HG02623 (cell line): ENCODE data around the gene IQCC.
"Not testable (repeated sequence)": the region's sequence is repeated elsewhere in the genome, so short reads cannot be mapped to it uniquely, and the experiment has no call there.

Source experiments
- ATAC-seq: cut with Tn5 transposase; IDR thresholded peaks from one replicate; pipeline ENCODE4 v1.9.1; 2021; ENCODE audit warnings: moderate library complexity; ENCODE audit not compliant: unreplicated experiment

The IQCC gene

GRCh38 chr1:32205401-32206370 lies at the start of gene IQCC:
Gene IQCC, plus strand, starts transcription at chr1:32205671. Its CDS starts 11 bp downstream, at chr1:32205682.
- ATAC-seq, result peak; percentile 54

DNA sequence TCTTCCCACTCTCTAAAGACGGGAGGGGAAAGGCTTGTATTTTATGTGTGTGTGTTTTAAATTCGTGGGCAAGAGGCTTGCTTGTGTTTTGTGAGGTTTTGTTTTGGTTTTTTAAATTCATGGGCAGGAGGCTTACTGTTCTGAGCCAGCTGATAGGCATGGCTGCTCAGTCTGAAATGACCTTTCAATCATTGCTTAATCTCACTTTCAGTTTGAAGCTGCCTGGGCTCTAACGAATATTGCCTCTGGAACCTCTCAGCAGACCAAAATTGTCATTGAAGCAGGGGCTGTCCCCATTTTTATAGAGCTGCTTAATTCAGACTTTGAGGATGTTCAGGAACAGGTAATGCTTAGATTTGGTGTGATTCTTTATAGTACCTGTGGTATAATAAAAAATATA lies 46.3 kb upstream of the IQCC start:
- no peak for ATAC-seq

DNA sequence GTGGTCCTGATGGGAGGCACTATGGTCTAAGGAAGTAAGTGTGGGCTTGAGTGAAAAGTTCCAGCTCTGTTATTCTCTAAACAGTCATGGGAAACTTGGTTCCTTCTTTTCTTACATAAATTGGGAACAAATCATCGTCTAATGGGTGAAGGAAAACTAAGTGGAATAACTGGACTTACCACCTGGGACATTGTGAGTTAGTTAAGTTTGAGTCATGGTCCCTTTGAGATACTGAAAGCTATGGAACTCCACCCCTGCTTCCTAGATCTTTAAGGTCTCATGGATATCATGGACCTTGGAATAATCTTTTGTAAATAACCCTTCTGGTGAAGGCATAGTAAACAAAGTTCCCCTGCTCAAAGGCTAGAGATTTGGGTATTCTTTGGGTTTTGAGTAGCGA lies 42.1 kb upstream of the IQCC start:
- no peak for ATAC-seq

- not testable (repeated sequence) for ATAC-seq
Observed at GRCh38 chr1:32165633-32166032, 39.8 kb upstream of the IQCC start.

DNA sequence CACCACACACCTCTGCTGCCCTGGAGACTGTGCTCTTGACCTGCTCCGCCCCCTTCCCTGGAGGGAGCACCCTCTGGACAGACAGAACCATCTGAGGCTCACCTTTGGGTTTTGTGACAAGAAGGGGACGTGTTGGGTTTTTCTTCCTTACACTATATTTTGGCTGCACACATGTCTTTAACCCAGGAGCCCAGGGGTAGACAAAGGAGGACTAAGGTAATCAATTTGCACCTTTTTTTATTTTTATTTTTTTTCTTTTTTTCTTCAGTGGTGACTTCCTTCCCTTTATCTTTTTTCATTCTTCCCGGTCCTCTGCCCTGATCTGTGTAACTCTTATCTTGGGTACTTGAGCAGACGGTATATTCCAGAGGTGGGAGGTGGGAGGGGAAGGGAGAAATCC lies 34.5 kb upstream of the IQCC start:
- no peak for ATAC-seq

- no peak for ATAC-seq
Observed at GRCh38 chr1:32172621-32173245, 32.7 kb upstream of the IQCC start.

- ATAC-seq, result no peak
Observed at GRCh38 chr1:32178380-32179192, 26.9 kb upstream of the IQCC start.

GRCh38 chr1:32179193-32179442 lies 26.4 kb upstream of the IQCC start:
- no peak for ATAC-seq

DNA sequence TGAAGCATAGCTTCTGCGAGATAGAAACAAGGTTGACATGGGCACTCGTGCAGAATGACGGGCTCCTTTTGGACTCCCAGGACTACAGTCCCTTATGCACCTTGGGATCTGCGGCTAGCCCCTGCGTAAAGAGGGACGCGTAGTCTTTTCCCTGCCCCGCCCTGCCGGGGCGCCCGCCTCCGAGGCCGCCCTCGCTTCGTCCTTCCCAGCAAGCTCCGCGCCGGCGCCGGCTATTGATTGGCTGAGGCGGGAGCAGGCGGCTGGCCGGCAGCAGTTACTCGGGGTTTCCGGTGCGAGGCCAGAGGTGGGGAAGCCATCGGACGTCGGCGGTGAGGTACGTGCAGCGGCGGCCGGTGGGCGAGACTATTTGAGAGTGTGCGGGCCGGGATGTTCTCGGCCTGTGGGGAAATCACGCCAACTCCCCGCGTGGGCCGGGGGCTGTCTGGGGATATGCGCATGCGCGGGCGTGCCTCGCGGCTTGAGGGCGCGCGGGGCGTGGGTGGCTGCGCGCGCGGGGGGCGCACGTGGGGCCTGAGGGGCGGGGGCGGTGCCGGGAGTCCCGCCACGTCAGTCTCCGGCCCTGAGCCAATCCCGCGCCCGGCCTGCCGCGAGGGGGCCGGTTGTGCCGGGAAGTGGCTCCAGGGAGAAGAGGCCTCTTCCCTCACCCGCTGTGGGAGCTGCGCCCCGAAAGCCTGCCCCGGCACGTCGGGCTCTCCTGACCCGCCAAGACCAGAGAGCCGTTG lies 25.9 kb upstream of the IQCC start, which contains the start of gene TXLNA:
Gene TXLNA (plus strand): TSS at position 233 of the 743 bp plus-strand sequence. CDS start 671 bp downstream, outside the sequence.
- peak; percentile 84 for ATAC-seq

GRCh38 chr1:32180186-32181060 lies 25.0 kb upstream of the IQCC start:
- no peak for ATAC-seq

- ATAC-seq, result no peak
Observed at GRCh38 chr1:32181065-32181464, 24.4 kb upstream of the IQCC start.

- ATAC-seq, result no peak
Observed at GRCh38 chr1:32181563-32181962, 23.9 kb upstream of the IQCC start.

GRCh38 chr1:32182060-32182459 lies 23.4 kb upstream of the IQCC start:
- ATAC-seq, result no peak

GRCh38 chr1:32184650-32185049 lies 20.8 kb upstream of the IQCC start:
- ATAC-seq, result no peak

DNA sequence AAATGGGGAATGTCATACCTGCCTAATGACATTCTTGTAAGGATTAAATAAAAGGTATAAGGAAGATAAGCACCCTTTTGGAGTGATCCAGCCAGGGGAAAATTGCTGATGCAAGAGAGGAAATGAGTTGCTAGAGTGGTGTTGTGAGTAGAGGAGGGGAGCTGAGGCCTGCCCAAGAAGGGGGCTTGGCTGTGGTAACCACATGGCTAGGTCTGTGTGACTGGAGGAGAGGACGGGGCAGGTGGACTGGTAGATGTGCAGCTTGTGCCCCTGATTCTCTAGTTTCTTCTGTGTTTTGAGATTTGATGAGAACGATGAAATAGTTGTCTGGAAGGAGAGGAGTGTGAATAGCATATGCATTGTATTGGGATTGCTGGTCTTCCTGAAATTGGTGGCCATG lies 19.4 kb upstream of the IQCC start:
- no peak for ATAC-seq

DNA sequence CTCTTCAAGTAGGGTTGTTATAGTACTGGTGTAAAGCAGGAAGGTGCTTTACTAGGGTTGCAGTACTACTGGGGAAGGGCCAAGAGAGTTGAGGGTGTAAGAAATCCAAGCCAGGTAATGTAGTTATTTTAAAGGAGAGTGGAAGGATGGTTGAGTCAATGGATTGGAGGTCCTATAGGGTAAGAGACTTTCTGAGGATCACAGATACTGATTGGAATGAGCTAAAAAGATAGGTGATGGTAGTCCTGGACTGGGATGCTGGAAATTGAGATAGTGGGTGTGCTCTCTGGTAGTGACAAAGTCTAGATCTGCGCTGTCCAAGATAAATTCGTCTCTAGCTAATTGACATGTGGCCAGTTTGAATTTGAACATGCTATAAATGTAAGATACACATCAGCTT lies 19.0 kb upstream of the IQCC start:
- no peak for ATAC-seq

- no peak for ATAC-seq
Observed at GRCh38 chr1:32187850-32188249, 17.6 kb upstream of the IQCC start.

DNA sequence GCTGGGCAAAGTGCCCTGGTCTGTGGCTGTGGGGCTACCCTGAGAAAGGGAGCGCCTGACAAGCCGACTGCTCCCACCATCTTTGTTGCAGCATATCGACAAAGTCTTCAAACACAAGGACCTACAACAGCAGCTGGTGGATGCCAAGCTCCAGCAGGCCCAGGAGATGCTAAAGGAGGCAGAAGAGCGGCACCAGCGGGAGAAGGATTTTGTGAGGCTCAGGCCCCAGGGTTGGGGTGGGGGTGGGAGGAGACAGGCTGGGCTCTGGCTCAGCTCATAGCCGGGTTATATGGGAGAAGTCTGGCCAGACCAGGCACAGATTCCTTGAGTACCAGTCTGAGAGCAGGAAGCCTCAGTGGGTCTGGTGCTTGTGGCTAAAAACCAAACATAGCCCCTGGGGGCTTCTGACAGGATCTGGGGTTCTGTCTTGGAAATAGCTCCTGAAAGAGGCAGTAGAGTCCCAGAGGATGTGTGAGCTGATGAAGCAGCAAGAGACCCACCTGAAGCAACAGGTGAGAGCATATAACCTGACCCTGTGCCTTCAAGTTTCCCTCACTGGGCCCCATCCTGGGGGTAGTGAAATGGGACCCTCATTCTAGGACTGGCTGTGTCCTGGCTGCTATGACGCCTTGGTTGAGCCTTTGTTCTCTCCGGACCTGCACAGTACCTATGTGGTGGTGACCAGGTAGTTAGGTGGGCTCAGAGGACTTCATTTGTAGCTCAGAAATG lies 13.1 kb upstream of the IQCC start:
- no peak for ATAC-seq

DNA sequence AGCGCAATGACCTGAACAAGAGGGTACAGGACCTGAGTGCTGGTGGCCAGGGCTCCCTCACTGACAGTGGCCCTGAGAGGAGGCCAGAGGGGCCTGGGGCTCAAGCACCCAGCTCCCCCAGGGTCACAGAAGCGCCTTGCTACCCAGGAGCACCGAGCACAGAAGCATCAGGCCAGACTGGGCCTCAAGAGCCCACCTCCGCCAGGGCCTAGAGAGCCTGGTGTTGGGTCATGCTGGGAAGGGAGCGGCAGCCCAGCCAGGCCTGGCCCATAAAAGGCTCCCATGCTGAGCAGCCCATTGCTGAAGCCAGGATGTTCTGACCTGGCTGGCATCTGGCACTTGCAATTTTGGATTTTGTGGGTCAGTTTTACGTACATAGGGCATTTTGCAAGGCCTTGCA lies 10.5 kb upstream of the IQCC start:
- ATAC-seq, result no peak
